SW480 (cell line): ENCODE measurements around the gene HBD.
"Not testable (repeated sequence)": the region's sequence is repeated elsewhere in the genome, so short reads cannot be mapped to it uniquely, and the experiment has no call there.

Source experiments
- DNase-seq: peaks from one replicate; pipeline ENCODE4 v3.0.0-alpha.2; 2016; ENCODE audit warnings: low spot score

The HBD gene

GRCh38 chr11:5252919-5253265 lies 18.6 kb upstream of the HBD start:
- no peak for DNase-seq

GRCh38 chr11:5252192-5252918 lies 18.1 kb upstream of the HBD start:
- no peak for DNase-seq

GRCh38 chr11:5251746-5252145 lies 17.5 kb upstream of the HBD start:
- no peak for DNase-seq

- DNase-seq = no peak
Observed at GRCh38 chr11:5250543-5251204, 16.4 kb upstream of the HBD start.

- DNase-seq = not testable (repeated sequence)
Observed at GRCh38 chr11:5249807-5250396, 15.6 kb upstream of the HBD start, which contains the start of gene HBG1. TSS of gene HBG1 (minus strand) at chr11:5249857. CDS start at chr11:5249804, 53 bp downstream.

- not testable (repeated sequence) for DNase-seq
Observed at GRCh38 chr11:5248498-5248897, 14.2 kb upstream of the HBD start.

GRCh38 chr11:5247472-5248192 lies 13.3 kb upstream of the HBD start:
- no peak for DNase-seq

GRCh38 chr11:5246772-5247471 lies 12.6 kb upstream of the HBD start:
- no peak for DNase-seq

- DNase-seq = no peak
Observed at GRCh38 chr11:5245155-5245554, 10.9 kb upstream of the HBD start.

- no peak for DNase-seq
Observed at GRCh38 chr11:5243816-5244180, 9.5 kb upstream of the HBD start.

GRCh38 chr11:5242933-5243815 lies 8.9 kb upstream of the HBD start:
- no peak for DNase-seq

- no peak for DNase-seq
Observed at GRCh38 chr11:5242208-5242607, 7.9 kb upstream of the HBD start.

GRCh38 chr11:5241458-5241857 lies 7.2 kb upstream of the HBD start:
- no peak for DNase-seq

GRCh38 chr11:5240458-5240857 lies 6.2 kb upstream of the HBD start:
- no peak for DNase-seq

GRCh38 chr11:5240056-5240455 lies 5.8 kb upstream of the HBD start:
- DNase-seq = no peak

GRCh38 chr11:5239046-5239445 lies 4.8 kb upstream of the HBD start:
- DNase-seq = no peak

- DNase-seq = no peak
Observed at GRCh38 chr11:5238486-5238885, 4.2 kb upstream of the HBD start.

GRCh38 chr11:5237420-5237819 lies 3.1 kb upstream of the HBD start:
- no peak for DNase-seq

GRCh38 chr11:5235364-5236095 lies 1.2 kb upstream of the HBD start:
- DNase-seq = no peak

GRCh38 chr11:5233307-5233706 lies 976 bp downstream of the HBD start:
- DNase-seq = no peak

- DNase-seq = no peak
Observed at GRCh38 chr11:5232821-5233220, 1.5 kb downstream of the HBD start.
